HL-60 (cell line): ENCODE measurements around the gene BMP7.

Source experiments
- REST ChIP-seq: IDR thresholded peaks from 2 replicates; pipeline ENCODE4 v1.6.1; 2012; ENCODE audit warnings: low read depth; ENCODE audit not compliant: insufficient replicate concordance
- TF ChIP-seq, protein P1 (sequence below): IDR thresholded peaks from one replicate; pipeline ENCODE4 v1.5.1; 2011; ENCODE audit warnings: low read length, control low read depth, inconsistent platforms; ENCODE audit not compliant: insufficient read depth

DNA sequence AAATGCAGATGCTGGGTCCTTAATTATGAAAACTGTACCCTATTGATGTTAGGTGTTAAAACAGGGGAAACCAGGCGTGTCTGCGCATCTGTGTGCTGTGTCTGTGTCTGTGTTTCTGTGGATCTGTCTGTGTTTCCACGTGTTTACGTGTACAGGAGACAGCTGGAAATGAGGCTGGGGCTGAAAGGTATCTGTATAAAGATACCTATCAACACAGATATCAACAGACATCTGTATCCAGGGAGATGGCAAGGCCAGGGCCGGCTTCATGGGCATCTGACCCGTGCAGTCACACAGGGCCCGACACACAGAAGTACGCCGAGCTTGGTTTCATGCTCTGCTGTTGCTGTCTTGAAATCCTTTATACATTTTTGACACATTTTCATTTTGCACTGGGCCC is 48.6 kb downstream of the BMP7 start:
- TF ChIP-seq, protein P1, sequence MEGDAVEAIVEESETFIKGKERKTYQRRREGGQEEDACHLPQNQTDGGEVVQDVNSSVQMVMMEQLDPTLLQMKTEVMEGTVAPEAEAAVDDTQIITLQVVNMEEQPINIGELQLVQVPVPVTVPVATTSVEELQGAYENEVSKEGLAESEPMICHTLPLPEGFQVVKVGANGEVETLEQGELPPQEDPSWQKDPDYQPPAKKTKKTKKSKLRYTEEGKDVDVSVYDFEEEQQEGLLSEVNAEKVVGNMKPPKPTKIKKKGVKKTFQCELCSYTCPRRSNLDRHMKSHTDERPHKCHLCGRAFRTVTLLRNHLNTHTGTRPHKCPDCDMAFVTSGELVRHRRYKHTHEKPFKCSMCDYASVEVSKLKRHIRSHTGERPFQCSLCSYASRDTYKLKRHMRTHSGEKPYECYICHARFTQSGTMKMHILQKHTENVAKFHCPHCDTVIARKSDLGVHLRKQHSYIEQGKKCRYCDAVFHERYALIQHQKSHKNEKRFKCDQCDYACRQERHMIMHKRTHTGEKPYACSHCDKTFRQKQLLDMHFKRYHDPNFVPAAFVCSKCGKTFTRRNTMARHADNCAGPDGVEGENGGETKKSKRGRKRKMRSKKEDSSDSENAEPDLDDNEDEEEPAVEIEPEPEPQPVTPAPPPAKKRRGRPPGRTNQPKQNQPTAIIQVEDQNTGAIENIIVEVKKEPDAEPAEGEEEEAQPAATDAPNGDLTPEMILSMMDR: no peak
- TF ChIP-seq REST: no peak
